NCI-H345 (cell line): ENCODE data around the gene PRKG1.

Source experiments
- DNase-seq: peaks from one replicate; lab custom pipeline; 2025; lab: John Stamatoyannopoulos, UW

Gene PRKG1

GRCh38 chr10:51806079-51806835 is 732.0 kb downstream of the PRKG1 start:
- DNase-seq: no peak

GRCh38 chr10:51808187-51808586 is 733.9 kb downstream of the PRKG1 start:
- DNase-seq: no peak

- DNase-seq: no peak
These were observed 741.4 kb downstream of the PRKG1 start for GRCh38 chr10:51815723-51816122.

- no peak for DNase-seq
These were observed 746.8 kb downstream of the PRKG1 start for GRCh38 chr10:51821045-51821444.

GRCh38 chr10:51821745-51822144 is 747.5 kb downstream of the PRKG1 start:
- DNase-seq: no peak

- DNase-seq: no peak
These were observed 758.5 kb downstream of the PRKG1 start for GRCh38 chr10:51832652-51833383.

- DNase-seq: no peak
These were observed 760.3 kb downstream of the PRKG1 start for GRCh38 chr10:51834548-51834947.

GRCh38 chr10:51838471-51838870 is 764.2 kb downstream of the PRKG1 start:
- no peak for DNase-seq

GRCh38 chr10:51843966-51844365 is 769.7 kb downstream of the PRKG1 start:
- no peak for DNase-seq

GRCh38 chr10:51846856-51847506 is 772.7 kb downstream of the PRKG1 start:
- DNase-seq: no peak

GRCh38 chr10:51852297-51852696 is 778.0 kb downstream of the PRKG1 start:
- peak; percentile 3 for DNase-seq

GRCh38 chr10:51857305-51857704 is 783.0 kb downstream of the PRKG1 start:
- DNase-seq: no peak

GRCh38 chr10:51860257-51860656 is 786.0 kb downstream of the PRKG1 start:
- no peak for DNase-seq

GRCh38 chr10:51861051-51861450 is 786.8 kb downstream of the PRKG1 start:
- DNase-seq: no peak

GRCh38 chr10:51861731-51862130 is 787.4 kb downstream of the PRKG1 start:
- DNase-seq: peak; percentile 71

GRCh38 chr10:51862149-51862548 is 787.9 kb downstream of the PRKG1 start:
- DNase-seq: peak; percentile 87

GRCh38 chr10:51867956-51868355 is 793.7 kb downstream of the PRKG1 start:
- no peak for DNase-seq

- no peak for DNase-seq
These were observed 799.8 kb downstream of the PRKG1 start for GRCh38 chr10:51874131-51874530.

- DNase-seq: peak; percentile 23
These were observed 801.3 kb downstream of the PRKG1 start for GRCh38 chr10:51875610-51876009.

- peak; percentile 58 for DNase-seq
These were observed 802.2 kb downstream of the PRKG1 start for GRCh38 chr10:51876503-51876902.

GRCh38 chr10:51876979-51877378 is 802.7 kb downstream of the PRKG1 start:
- no peak for DNase-seq

- DNase-seq: no peak
These were observed 803.3 kb downstream of the PRKG1 start for GRCh38 chr10:51877636-51878035.

GRCh38 chr10:51878695-51879094 is 804.4 kb downstream of the PRKG1 start:
- no peak for DNase-seq
